GM21381 (cell line): ENCODE results near the gene KBTBD13.
A peak's percentile ranks its signal among the peaks of the same experiment; 100 is the strongest.
"Not testable (repeated sequence)": the region's sequence is repeated elsewhere in the genome, so short reads cannot be mapped to it uniquely, and the experiment has no call there.

Experiments
- ATAC-seq: cut with Tn5 transposase; IDR thresholded peaks from one replicate; pipeline ENCODE4 v1.9.1; 2021; ENCODE audit warnings: mild to moderate bottlenecking, moderate library complexity; ENCODE audit not compliant: unreplicated experiment

KBTBD13 gene

GRCh38 chr15:65076486-65077290 lies at the start of gene KBTBD13:
Gene KBTBD13, plus strand, starts transcription at chr15:65076746. Its CDS starts 70 bp downstream, at chr15:65076816.
- no peak for ATAC-seq

- no peak for ATAC-seq
These were observed 49.8 kb upstream of the KBTBD13 start for GRCh38 chr15:65026756-65027155.

- no peak for ATAC-seq
These were observed 49.0 kb upstream of the KBTBD13 start for GRCh38 chr15:65027593-65027992.

DNA sequence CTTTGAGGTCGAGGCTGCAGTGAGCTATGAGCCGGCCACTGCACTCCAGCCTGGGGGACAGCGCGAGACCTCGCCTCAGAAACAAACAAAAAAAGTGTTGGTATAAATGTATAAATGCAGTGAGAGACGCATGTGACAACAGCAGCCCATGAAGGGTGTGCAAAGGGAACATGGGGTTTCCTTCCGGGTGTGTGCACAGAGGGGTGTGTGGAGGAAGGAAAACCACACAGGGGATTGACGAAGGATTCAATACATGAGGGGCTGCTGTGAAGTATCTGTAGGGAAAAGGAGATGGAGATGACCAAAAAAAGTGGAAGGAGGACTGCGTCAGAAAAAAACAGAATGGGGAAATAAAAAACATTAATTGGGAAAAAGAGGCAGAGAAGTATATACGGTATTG lies 48.2 kb upstream of the KBTBD13 start:
- ATAC-seq: no peak

- peak; percentile 80 for ATAC-seq
These were observed 47.4 kb upstream of the KBTBD13 start, which contains the start of gene MTFMT for GRCh38 chr15:65028921-65029735. Gene MTFMT, minus strand, starts transcription at chr15:65029639. Its CDS starts 26 bp downstream, at chr15:65029613.

DNA sequence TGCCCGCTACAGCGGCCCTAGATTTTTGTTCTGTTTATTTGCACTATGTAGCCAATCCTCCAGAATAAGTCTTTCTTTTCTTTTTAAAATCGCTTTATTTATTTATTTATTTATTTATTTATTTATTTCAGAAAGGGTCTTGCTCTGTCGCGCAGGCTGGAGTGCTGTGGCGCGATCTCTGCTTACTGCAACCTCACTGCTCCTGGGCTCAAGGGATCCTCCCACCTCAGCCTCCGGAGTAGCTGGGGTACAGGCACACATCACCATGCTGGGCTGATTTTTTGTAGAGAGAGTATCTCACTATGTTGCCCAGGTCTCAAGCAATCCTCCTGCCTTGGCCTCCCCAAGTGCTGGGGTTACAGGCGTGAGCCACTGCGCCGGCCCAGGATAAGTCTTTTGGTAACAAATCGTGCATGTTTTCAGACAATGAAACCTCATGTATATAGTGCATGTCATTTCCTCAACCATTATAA lies 46.8 kb upstream of the KBTBD13 start:
- no peak for ATAC-seq

GRCh38 chr15:65032801-65033537 lies 43.6 kb upstream of the KBTBD13 start:
- ATAC-seq: no peak

DNA sequence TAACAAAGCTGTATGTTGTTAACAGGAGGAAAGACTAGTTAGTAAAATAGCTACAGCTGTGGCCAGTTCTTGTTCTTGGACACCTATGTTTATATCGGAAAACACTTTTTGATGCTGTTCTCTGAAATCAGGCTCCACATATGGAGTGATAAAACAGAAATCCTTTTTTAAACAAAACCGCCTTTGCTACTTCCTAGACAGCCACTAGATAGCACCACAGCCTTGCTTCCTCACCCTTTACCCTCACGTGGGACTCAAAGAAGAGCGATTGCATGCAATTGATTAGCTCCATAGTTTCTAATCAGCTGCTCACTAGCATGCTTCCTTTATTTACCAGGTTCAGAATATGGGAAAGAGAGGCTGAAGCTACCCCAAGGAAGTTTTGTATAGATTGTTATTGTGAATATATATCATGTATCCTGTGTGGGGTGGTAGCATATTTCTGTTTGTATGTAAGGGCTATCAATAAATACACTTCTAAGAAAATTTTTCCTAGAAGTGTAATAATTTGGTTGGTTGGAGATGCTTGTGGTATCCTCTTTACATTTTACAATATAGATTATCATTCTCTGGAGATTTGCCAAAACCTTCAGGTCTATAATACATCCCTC lies 42.8 kb upstream of the KBTBD13 start:
- no peak for ATAC-seq

DNA sequence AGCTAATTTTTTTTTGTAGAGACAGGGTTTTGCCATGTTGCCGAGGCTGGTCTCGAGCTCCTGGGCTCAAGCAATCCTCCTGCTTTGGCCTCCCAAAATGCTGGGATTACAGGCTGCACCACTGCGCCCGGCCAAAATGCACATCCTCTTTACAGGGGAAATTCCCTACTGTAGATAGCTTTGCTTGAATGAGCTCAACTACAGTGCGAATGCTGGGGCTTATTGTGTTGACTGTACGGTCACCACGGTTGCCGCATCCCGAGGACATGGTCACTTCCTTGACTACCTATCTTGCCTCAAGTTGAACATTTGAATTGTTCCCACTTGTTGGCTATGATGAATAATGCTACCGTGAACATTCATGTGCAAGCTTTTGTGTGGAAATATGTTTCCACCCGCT lies 41.8 kb upstream of the KBTBD13 start:
- ATAC-seq: no peak

DNA sequence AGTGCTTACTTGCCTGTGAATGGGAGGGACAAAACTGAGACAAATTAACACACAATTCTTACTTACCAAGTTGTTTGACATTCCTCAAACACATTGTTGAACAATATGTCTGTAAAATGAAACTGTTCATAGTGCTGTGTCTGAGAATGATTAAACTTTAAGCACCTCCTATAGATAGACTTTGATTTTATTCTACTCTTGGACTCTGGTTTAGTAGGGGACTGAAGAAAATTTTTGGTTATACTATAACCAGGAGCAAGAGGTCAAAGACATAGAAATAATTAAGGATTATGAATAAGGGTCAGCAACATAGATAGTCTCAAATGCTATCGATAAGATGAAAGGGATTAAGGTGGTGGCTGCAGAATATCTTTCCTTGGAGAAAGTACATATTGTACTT lies 39.2 kb upstream of the KBTBD13 start:
- no peak for ATAC-seq

DNA sequence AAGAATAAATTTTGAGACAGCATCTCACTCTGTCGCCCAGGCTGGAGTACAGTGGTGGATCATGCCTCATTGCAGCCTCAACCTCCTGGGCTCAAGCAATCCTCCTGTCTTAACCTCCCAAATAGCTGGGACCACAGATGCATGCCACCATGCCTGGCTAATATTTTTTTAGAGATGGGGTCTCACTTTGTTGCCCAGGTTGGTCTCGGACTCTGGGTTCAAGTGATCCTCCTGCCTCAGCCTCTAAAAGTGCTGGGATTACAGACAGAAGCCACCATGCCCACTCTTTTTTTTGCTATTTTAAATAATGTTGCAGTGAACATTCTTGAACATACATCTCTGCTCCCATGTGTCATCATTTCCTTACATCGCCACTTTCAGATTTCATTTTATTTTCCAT lies 38.1 kb upstream of the KBTBD13 start:
- ATAC-seq: no peak

DNA sequence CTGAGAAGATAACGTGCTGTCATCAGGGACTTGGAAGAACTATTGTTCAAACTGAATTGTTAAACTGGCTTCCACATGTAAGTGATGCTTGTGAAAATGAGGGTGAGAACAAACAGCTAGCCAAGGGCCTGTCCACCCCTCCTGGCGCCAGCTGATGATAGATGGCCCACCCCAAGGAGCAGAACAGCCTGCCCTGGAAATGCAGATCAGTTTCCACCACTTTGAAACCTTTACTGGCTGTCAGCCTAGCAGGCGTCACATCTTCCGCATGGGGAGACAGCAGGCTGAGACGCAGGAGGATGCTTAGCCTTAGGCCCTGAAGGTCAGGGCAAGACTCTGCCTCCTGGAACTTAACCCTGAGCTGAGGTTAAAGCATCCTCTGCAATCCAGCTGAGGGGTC lies 37.7 kb upstream of the KBTBD13 start:
- no peak for ATAC-seq

- ATAC-seq: no peak
These were observed 36.1 kb upstream of the KBTBD13 start for GRCh38 chr15:65040461-65040860.

GRCh38 chr15:65041787-65042186 lies 34.8 kb upstream of the KBTBD13 start:
- ATAC-seq: no peak

- ATAC-seq: no peak
These were observed 33.7 kb upstream of the KBTBD13 start for GRCh38 chr15:65042776-65043327.

DNA sequence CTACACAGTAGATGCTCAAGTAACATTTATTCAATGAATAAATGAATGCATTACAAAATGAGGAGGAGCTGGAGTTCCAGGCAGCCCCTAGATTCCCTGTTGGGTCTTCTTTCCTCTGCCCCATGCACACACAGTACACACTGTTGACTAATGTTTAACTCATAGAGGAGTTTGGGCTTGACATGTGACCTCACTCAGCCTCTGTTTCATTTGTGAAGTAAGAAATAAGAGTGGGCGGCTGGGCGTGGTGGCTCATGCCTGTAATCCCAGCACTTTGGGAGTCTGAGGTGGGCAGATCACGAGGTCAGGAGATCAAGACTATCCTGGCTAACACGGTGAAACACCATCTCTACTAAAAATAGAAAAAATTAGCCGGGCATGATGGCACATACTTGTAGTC lies 32.3 kb upstream of the KBTBD13 start:
- ATAC-seq: not testable (repeated sequence)

GRCh38 chr15:65044724-65045481 lies 31.6 kb upstream of the KBTBD13 start, which contains the start of gene SLC51B:
Gene SLC51B, plus strand, starts transcription at chr15:65045387. Its CDS starts 4,618 bp downstream, at chr15:65050005.
- ATAC-seq: no peak

DNA sequence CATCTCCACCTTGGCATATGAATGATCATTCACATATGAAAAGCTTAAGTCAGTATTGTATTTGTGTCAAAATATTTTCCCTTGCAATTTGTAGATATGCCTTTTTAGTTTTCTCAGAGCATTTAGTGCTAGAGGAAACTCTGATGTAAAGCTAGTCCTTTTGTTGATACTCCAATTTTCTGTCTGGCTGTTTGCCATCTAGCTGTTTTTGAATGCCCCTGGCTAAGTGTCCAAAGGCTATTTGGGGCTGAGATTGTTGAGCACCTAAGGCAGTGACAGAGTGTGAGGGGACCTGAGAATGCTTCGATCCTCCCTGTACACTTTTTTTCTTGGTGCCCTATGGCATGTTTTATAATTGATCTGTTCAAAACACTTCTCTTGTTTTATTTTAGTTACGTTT lies 28.3 kb upstream of the KBTBD13 start:
- no peak for ATAC-seq

DNA sequence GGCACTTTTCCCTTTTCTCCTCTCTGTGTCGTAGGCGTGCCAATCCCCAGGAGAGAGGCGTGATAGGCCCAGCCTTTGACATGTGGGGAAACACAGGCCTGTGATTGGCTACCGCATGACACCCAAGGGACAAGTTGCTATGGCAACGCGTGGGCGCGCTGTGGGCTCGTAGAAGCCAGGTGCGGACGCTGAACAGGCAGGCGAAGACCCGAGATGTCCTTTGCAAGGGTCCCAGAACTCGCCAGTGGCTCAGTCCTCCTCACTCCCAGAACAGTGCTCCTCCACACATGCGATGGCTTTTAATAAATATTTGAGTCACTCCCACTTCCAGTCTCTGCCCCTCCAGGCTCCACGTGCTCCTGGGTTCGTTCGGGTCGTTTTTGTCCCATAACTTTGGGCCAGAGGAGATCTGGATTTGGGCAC lies 27.1 kb upstream of the KBTBD13 start:
- peak; percentile 86 for ATAC-seq

DNA sequence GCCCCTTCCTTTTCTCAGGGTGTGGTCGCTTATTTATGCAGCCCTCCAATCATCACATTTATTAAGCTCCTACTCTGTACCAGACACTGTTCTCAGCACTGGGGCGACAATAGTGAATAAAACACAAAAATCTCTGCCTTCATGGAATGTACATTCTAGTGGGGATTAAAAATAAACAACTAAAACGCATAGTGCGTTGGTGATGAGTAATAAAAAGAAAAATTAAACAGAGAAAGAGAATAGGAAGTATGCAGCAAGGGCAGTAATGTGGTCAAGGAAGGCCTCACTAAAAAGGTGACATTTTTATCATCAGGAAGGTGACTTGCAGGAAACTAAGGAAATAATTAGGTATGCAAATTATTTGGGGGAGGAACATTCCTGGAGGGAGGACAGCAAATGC lies 26.3 kb upstream of the KBTBD13 start:
- ATAC-seq: no peak
